HCT116 (cell line): ENCODE measurements around the gene THBD. TPM values are rescaled to one million over a fixed set of nuclear protein-coding genes. Genes with fewer than 3 reads are reported as not detected.

Source experiments
- ATAC-seq: fragments of 200-7000 bp; cut with Tn5 transposase; 2 replicates; pipeline ENCODE4 v1.9.1; 2020; ENCODE audit warnings: mild to moderate bottlenecking, moderate library complexity
- BruUV-seq: library from RNA; stranded (reverse); fragments of 400-500 nt; replicated peaks from 2 replicates; lab custom pipeline; 2021; lab: Mats Ljungman, UMichigan
- CTCF ChIA-PET: fragments of 300-600 bp; sonication (Branson Sonifier 250); formaldehyde crosslinking; loops from one replicate; lab custom pipeline; 2021; ENCODE audit warnings: antibody characterized with exemption; lab: Charles Lee
- POLR2A ChIA-PET: fragments of 300-600, 350-600 bp; sonication (Branson Sonifier 250); formaldehyde crosslinking; loops from one replicate; lab custom pipeline; 2021; ENCODE audit warnings: antibody characterized with exemption; lab: Charles Lee
- RAD21 ChIA-PET, 2 experiments: fragments of 300-600 bp; sonication (Branson Sonifier 250); formaldehyde crosslinking; loops; one replicate each; lab custom pipeline; 2023; ENCODE audit warnings: low total read pairs in 2 of 2; ENCODE audit not compliant: uncharacterized antibody in 2 of 2, unreplicated experiment in 2 of 2, low non-redundant PET in 1 of 2; lab: Charles Lee
- DNase-seq: peaks from one replicate; pipeline ENCODE4 v3.0.0-alpha.2; 2010; ENCODE audit warnings: low read depth, low spot score
- H2AFZ ChIP-seq: fragments of 200-600 bp; shearing (Covaris generic), sonication (generic); 2 replicates; pipeline ENCODE4 v1.6.1; 2017; ENCODE audit warnings: low read depth, mixed run types, mixed read lengths, antibody characterized with exemption, low read length; ENCODE audit not compliant: poor library complexity, severe bottlenecking
- H3K27ac ChIP-seq: 2 replicates; pipeline ENCODE4 v1.5.1; 2012; ENCODE audit warnings: low read depth, low read length
- H3K27me3 ChIP-seq: fragments of 200-600 bp; sonication (generic); 2 replicates; pipeline ENCODE4 v1.6.1; 2016; ENCODE audit warnings: mixed run types, low read length, mixed read lengths; ENCODE audit not compliant: insufficient read depth
- H3K36me3 ChIP-seq, 2 experiments: fragments of 200-500 bp in 1 of 2; fragments of 200-600 bp in 1 of 2; sonication (Bioruptor generic) in 1 of 2; sonication (generic) in 1 of 2; 2 replicates each; pipeline versions ENCODE4 v1.5.1 to v1.6.1; 2014 to 2016; ENCODE audit warnings: low read length in 2 of 2, inconsistent platforms in 1 of 2, mixed read lengths in 1 of 2, mixed run types in 1 of 2; ENCODE audit not compliant: insufficient read depth in 2 of 2, control insufficient read depth in 1 of 2
- H3K4me1 ChIP-seq, 2 experiments: fragments of 200-600 bp in 1 of 2; sonication (generic) in 1 of 2; 2 replicates each; pipeline versions ENCODE4 v1.5.1 to v1.6.1; 2012 to 2017; ENCODE audit warnings: low read length in 2 of 2, inconsistent platforms in 1 of 2, mild to moderate bottlenecking in 1 of 2, mixed read lengths in 1 of 2, mixed run types in 1 of 2, moderate library complexity in 1 of 2; ENCODE audit not compliant: insufficient read depth in 2 of 2, control insufficient read depth in 1 of 2
- H3K4me2 ChIP-seq: fragments of 200-600 bp; sonication (generic); 2 replicates; pipeline ENCODE4 v1.6.1; 2017; ENCODE audit warnings: mixed run types, low read length, mixed read lengths
- H3K4me3 ChIP-seq, 2 experiments: fragments of 200-600 bp in 1 of 2; sonication (generic) in 1 of 2; replicated peaks in 1 of 2; 2 replicates each; pipeline ENCODE4 v1.5.1; 2011 to 2016; ENCODE audit warnings: low read length in 2 of 2, control low read depth in 1 of 2, low read depth in 1 of 2, mild to moderate bottlenecking in 1 of 2, mixed read lengths in 1 of 2, mixed run types in 1 of 2
- H3K79me2 ChIP-seq: fragments of 200-600 bp; sonication (generic); 2 replicates; pipeline ENCODE4 v1.6.1; 2017; ENCODE audit warnings: mild to moderate bottlenecking, mixed run types, low read length, moderate library complexity, mixed read lengths; ENCODE audit not compliant: insufficient read depth
- H3K9ac ChIP-seq: fragments of 200-600 bp; sonication (generic); 2 replicates; pipeline ENCODE4 v1.6.1; 2016; ENCODE audit warnings: low read length, mixed read lengths
- H3K9me2 ChIP-seq: fragments of 200-600 bp; sonication (generic), shearing (Covaris generic); 2 replicates; pipeline ENCODE4 v1.6.1; 2017; ENCODE audit warnings: mixed run types, mild to moderate bottlenecking, moderate library complexity; ENCODE audit not compliant: insufficient read depth
- H3K9me3 ChIP-seq, 2 experiments: fragments of 200-500 bp in 1 of 2; fragments of 200-600 bp in 1 of 2; sonication (Bioruptor generic) in 1 of 2; sonication (generic) in 1 of 2; 2 replicates each; pipeline ENCODE4 v1.6.1; 2014 to 2017; ENCODE audit warnings: low read length in 2 of 2, mixed read lengths in 2 of 2, inconsistent platforms in 1 of 2, low read depth in 1 of 2, mild to moderate bottlenecking in 1 of 2, mixed run types in 1 of 2, moderate library complexity in 1 of 2; ENCODE audit not compliant: control insufficient read depth in 1 of 2, insufficient read depth in 1 of 2
- H4K20me1 ChIP-seq: fragments of 200-600 bp; sonication (generic), shearing (Covaris generic); 2 replicates; pipeline ENCODE4 v1.6.1; 2017; ENCODE audit warnings: mixed run types, mild to moderate bottlenecking, moderate library complexity; ENCODE audit not compliant: insufficient read depth
- CEBPB ChIP-seq: IDR thresholded peaks from 2 replicates; pipeline ENCODE4 v1.6.1; 2012; ENCODE audit warnings: low read depth
- EGR1 ChIP-seq: IDR thresholded peaks from 2 replicates; pipeline ENCODE4 v1.6.1; 2012; ENCODE audit warnings: low read depth
- JUND ChIP-seq: IDR thresholded peaks from 2 replicates; pipeline ENCODE4 v1.6.1; 2012
- RAD21 ChIP-seq: IDR thresholded peaks from 2 replicates; pipeline ENCODE4 v1.6.1; 2012; ENCODE audit warnings: low read depth, mild to moderate bottlenecking
- SIN3A ChIP-seq: IDR thresholded peaks from 2 replicates; pipeline ENCODE4 v1.6.1; 2012; ENCODE audit warnings: low read depth
- YY1 ChIP-seq: IDR thresholded peaks from 2 replicates; pipeline ENCODE4 v1.6.1; 2011; ENCODE audit warnings: low read length, low read depth, moderate library complexity, mild to moderate bottlenecking; ENCODE audit not compliant: insufficient replicate concordance; ENCODE audit errors: extremely low read depth
- ZNF274 ChIP-seq: fragments of 200-500 bp; sonication (Bioruptor generic); IDR thresholded peaks from 2 replicates; pipeline ENCODE4 v1.6.1; 2014; ENCODE audit warnings: mild to moderate bottlenecking, low read depth, low read length, inconsistent platforms
- intact Hi-C: fragments of 100-400 bp; cut with micrococcal nuclease; formaldehyde crosslinking; loops from 2 replicates; pipeline ENCODE4 v1.10.0; 2022
- total RNA-seq: library from RNA; stranded (reverse); gene quantifications from one replicate; pipeline ENCODE4 v1.2.1, GENCODE V29; 2021; ENCODE audit not compliant: unreplicated experiment
- TF ChIP-seq, protein P1 (sequence below): IDR thresholded peaks from 2 replicates; pipeline ENCODE4 v1.6.1; 2012
- TF ChIP-seq, protein P2 (sequence below): IDR thresholded peaks from 2 replicates; pipeline ENCODE4 v1.6.1; 2011; ENCODE audit warnings: mild to moderate bottlenecking, low read length, moderate library complexity; ENCODE audit not compliant: insufficient replicate concordance; ENCODE audit errors: extremely low read depth
- TF ChIP-seq, protein P3 (sequence below): IDR thresholded peaks from 2 replicates; pipeline ENCODE4 v1.6.1; 2012; ENCODE audit warnings: low read depth

The THBD gene
- total RNA-seq, 1 experiment from 2014 or later, result 0.39 TPM

DNA sequence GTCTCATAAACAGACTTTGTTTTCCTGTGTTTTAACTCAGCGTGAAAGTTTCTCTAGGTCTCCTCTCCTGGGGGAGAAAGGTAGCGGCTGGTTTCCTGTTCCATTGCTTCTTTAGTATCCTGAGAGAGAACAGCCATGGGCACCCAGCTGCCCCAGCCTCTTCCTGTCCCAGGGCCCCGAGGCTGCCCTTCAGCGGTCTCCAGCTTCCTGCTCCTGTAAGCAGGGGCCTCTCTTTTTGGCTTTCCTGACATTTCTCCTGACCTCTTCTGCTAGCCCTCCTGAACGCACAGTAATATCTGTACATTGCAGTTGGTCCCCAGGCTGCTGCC lies 16.8 kb downstream of the THBD start:
- H3K9me3 ChIP-seq, result no peaks in the 10 kb centered on the region
- H3K4me3 ChIP-seq, result no peak overlapping the region
- intact Hi-C loops, result no loop called here
- H3K27me3 ChIP-seq, result peaks cover 24% of the 10 kb centered on the region; the same call in 1 of the 2 replicates
- H4K20me1 ChIP-seq, result no peaks in the 10 kb centered on the region
- no peak overlapping the region for H3K27ac ChIP-seq
- TF ChIP-seq RAD21, result no peak
- TF ChIP-seq ZNF274, result no peak
- TF ChIP-seq, protein P1, sequence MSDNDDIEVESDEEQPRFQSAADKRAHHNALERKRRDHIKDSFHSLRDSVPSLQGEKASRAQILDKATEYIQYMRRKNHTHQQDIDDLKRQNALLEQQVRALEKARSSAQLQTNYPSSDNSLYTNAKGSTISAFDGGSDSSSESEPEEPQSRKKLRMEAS, result no peak
- TF ChIP-seq, protein P2, sequence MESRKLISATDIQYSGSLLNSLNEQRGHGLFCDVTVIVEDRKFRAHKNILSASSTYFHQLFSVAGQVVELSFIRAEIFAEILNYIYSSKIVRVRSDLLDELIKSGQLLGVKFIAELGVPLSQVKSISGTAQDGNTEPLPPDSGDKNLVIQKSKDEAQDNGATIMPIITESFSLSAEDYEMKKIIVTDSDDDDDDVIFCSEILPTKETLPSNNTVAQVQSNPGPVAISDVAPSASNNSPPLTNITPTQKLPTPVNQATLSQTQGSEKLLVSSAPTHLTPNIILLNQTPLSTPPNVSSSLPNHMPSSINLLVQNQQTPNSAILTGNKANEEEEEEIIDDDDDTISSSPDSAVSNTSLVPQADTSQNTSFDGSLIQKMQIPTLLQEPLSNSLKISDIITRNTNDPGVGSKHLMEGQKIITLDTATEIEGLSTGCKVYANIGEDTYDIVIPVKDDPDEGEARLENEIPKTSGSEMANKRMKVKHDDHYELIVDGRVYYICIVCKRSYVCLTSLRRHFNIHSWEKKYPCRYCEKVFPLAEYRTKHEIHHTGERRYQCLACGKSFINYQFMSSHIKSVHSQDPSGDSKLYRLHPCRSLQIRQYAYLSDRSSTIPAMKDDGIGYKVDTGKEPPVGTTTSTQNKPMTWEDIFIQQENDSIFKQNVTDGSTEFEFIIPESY, result no peak
- TF ChIP-seq, all 23 proteins: peak for 0
- no peaks in the 10 kb centered on the region for H3K4me1 ChIP-seq
- ChIA-PET CTCF (no interaction called here), POLR2A (no interaction called here), RAD21 (no interaction called here)
- DNase-seq (no peak), ATAC-seq (no peak)
- no peaks in the 10 kb centered on the region for H3K9me2 ChIP-seq
- no peaks in the 10 kb centered on the region for H3K36me3 ChIP-seq
- H3K4me2 ChIP-seq, result no peak overlapping the region
- H2AFZ ChIP-seq, result no peak overlapping the region
- no peaks in the 10 kb centered on the region for H3K79me2 ChIP-seq
- no TSS peak for BruUV-seq
- no peak overlapping the region for H3K9ac ChIP-seq

DNA sequence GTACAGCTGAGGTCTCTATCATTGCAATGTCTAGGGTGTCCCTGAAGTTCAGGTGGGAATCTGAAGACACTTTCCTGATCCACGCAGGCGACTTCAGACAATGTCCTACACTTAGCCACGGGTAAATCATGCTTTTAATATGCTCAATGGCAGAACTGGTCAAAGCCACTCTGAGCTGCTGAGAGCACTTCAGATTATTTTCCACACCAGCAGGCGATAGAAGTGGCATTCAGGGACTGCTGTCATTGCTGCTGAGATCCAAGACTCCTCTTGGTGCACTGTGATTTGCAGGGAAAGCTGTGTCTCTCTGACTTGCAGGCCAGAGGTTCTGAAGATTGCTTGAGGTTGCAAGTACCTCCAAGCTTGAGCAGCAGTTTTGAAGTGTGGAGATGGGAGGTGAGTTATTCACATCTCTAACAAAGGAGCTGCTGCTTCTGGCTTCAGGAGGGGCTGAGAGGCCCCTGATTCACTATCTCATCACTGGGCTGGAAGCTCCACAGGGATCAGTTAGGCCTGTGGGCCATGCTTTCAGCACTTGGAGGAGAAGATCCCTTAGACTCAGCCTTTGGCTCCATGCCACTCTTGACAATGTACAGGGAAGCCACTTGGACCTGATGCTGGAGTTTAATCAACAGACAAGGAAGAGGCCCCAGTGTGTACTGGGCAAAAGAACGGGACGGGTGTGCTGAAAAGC lies 17.3 kb downstream of the THBD start:
- H3K9me3 ChIP-seq, result no peaks in the 10 kb centered on the region
- H3K79me2 ChIP-seq, result no peaks in the 10 kb centered on the region
- DNase-seq (no peak), ATAC-seq (no peak)
- no peak overlapping the region for H3K4me3 ChIP-seq
- no peaks in the 10 kb centered on the region for H3K4me1 ChIP-seq
- H3K27me3 ChIP-seq, result peaks cover 28% of the 10 kb centered on the region; the same call in 1 of the 2 replicates
- CTCF ChIA-PET, result no interaction called here
- H3K27ac ChIP-seq, result no peak overlapping the region
- no peak overlapping the region for H3K4me2 ChIP-seq
- no peaks in the 10 kb centered on the region for H3K36me3 ChIP-seq
- RAD21 ChIA-PET, result no interaction called here
- no peaks in the 10 kb centered on the region for H4K20me1 ChIP-seq
- no peaks in the 10 kb centered on the region for H3K9me2 ChIP-seq
- POLR2A ChIA-PET, result no interaction called here
- intact Hi-C loops, result no loop called here
- no peak overlapping the region for H3K9ac ChIP-seq
- BruUV-seq, result no TSS peak
- H2AFZ ChIP-seq, result no peak overlapping the region
- no peak for TF ChIP-seq YY1
- TF ChIP-seq SIN3A, result no peak
- TF ChIP-seq, protein P3, sequence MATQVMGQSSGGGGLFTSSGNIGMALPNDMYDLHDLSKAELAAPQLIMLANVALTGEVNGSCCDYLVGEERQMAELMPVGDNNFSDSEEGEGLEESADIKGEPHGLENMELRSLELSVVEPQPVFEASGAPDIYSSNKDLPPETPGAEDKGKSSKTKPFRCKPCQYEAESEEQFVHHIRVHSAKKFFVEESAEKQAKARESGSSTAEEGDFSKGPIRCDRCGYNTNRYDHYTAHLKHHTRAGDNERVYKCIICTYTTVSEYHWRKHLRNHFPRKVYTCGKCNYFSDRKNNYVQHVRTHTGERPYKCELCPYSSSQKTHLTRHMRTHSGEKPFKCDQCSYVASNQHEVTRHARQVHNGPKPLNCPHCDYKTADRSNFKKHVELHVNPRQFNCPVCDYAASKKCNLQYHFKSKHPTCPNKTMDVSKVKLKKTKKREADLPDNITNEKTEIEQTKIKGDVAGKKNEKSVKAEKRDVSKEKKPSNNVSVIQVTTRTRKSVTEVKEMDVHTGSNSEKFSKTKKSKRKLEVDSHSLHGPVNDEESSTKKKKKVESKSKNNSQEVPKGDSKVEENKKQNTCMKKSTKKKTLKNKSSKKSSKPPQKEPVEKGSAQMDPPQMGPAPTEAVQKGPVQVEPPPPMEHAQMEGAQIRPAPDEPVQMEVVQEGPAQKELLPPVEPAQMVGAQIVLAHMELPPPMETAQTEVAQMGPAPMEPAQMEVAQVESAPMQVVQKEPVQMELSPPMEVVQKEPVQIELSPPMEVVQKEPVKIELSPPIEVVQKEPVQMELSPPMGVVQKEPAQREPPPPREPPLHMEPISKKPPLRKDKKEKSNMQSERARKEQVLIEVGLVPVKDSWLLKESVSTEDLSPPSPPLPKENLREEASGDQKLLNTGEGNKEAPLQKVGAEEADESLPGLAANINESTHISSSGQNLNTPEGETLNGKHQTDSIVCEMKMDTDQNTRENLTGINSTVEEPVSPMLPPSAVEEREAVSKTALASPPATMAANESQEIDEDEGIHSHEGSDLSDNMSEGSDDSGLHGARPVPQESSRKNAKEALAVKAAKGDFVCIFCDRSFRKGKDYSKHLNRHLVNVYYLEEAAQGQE, result no peak
- TF ChIP-seq EGR1, result no peak
- TF ChIP-seq, protein P2, result no peak
- TF ChIP-seq ZNF274, result no peak
- TF ChIP-seq CEBPB, result no peak
- TF ChIP-seq JUND, result no peak
- TF ChIP-seq, protein P1, result no peak
